Measurements from ENCODE around the gene CUL3. TPM values are rescaled to one million over a fixed set of nuclear protein-coding genes. Genes with fewer than 3 reads are reported as not detected.

CUL3 gene
- total RNA-seq, 1 experiment from 2014 or later, result 114 TPM

DNA sequence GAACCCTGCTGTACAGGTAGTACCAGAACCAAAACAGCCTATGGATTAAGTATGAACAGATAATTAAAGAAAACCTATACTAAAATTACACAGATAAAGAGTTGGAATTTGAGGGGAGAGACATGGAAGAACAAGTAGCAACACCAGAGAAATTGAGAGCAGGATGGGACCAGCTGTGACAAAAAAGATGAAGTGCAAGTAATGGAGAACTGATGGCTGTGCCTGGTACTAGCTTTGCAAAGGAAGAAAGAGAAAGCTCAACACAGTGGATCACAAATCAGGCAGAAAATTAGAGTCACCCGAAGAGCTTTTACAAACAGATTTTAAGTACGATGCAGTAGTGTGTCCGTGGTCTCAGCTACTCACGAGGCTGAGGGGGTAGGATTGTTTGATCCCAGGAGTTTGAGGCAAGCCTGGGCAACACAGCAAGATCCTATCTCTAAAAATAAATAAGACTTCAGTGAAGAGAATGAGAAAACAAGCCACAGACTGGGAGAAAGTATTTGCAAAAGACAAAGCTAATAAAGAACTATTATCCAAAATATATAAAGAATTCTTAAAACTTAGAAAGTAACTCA lies 46.5 kb downstream of the CUL3 start:
- H3K4me2 ChIP-seq (ENCODE audit: insufficient read depth, insufficient read length, low read length), result no peak overlapping the region
- no peak overlapping the region for H3K4me3 Mint-ChIP-seq
- no peak overlapping the region for H3K14ac ChIP-seq (ENCODE audit: insufficient read depth, low read length)
- H4K8ac ChIP-seq (replicated peaks; ENCODE audit: insufficient read length, low read depth, low read length), result no peak overlapping the region
- H3K56ac ChIP-seq (ENCODE audit: insufficient read length, low read depth, low read length), result no peak overlapping the region
- TF ChIP-seq, protein P1, sequence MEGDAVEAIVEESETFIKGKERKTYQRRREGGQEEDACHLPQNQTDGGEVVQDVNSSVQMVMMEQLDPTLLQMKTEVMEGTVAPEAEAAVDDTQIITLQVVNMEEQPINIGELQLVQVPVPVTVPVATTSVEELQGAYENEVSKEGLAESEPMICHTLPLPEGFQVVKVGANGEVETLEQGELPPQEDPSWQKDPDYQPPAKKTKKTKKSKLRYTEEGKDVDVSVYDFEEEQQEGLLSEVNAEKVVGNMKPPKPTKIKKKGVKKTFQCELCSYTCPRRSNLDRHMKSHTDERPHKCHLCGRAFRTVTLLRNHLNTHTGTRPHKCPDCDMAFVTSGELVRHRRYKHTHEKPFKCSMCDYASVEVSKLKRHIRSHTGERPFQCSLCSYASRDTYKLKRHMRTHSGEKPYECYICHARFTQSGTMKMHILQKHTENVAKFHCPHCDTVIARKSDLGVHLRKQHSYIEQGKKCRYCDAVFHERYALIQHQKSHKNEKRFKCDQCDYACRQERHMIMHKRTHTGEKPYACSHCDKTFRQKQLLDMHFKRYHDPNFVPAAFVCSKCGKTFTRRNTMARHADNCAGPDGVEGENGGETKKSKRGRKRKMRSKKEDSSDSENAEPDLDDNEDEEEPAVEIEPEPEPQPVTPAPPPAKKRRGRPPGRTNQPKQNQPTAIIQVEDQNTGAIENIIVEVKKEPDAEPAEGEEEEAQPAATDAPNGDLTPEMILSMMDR (conservative IDR thresholded peaks at IDR 0.05), result no peak
- no peak overlapping the region for H4K91ac ChIP-seq (ENCODE audit: insufficient read length, low read depth, low read length)
- no peaks in the 10 kb centered on the region for H3K27me3 ChIP-seq (ENCODE audit: insufficient read depth, low read length)
- H2AK5ac ChIP-seq (ENCODE audit: insufficient read length, low read length), result no peak overlapping the region
- no peak overlapping the region for H3K18ac ChIP-seq (ENCODE audit: insufficient read length, low read depth, low read length)
- no peaks in the 10 kb centered on the region for H3K23me2 ChIP-seq (ENCODE audit: insufficient read length, low read depth, low read length, poor library complexity, severe bottlenecking)
- peaks cover 15 to 34% (median 30%) of the 10 kb centered on the region in 3 experiments; a peak in 6 of 7 replicates for H3K36me3 Mint-ChIP-seq (ENCODE audit: insufficient read depth in 1 of 3, low read depth in 3 of 3)
- no peaks in the 10 kb centered on the region for H4K20me1 ChIP-seq (ENCODE audit: control insufficient read depth, insufficient read depth, insufficient read length)
- no peak overlapping the region for H2BK12ac ChIP-seq (ENCODE audit: insufficient read length, low read depth, low read length)
- no peak overlapping the region for H3K4ac ChIP-seq (ENCODE audit: low read depth, low read length)
- no peak overlapping the region for H4K5ac ChIP-seq (ENCODE audit: insufficient read length, low read depth, low read length)
- no peak overlapping the region for H3T11ph ChIP-seq (ENCODE audit: low read length)
- no peak overlapping the region for H2BK15ac ChIP-seq (ENCODE audit: low read depth, low read length)
- DNase-seq, result no peak
- no peaks in the 10 kb centered on the region for H3K9me3 Mint-ChIP-seq
- H3K27ac ChIP-seq (ENCODE audit: insufficient read length, low read depth, low read length), result no peak overlapping the region
- peaks cover 11% of the 10 kb centered on the region; the same call in 1 of the 2 replicates for H3K79me2 ChIP-seq (ENCODE audit: insufficient read depth, low read length)
- H3K9me3 ChIP-seq (ENCODE audit: control insufficient read depth, low read depth, low read length), result no peaks in the 10 kb centered on the region
- no peak overlapping the region for H2BK5ac ChIP-seq (ENCODE audit: insufficient read length, low read length)
- H3K79me1 ChIP-seq (ENCODE audit: insufficient read depth, low read depth, low read length, poor library complexity, severe bottlenecking), result peaks cover 8% of the 10 kb centered on the region
- H3K9ac ChIP-seq (ENCODE audit: extremely low read depth, insufficient read length, low read length), result no peak overlapping the region
- no peak overlapping the region for H2AFZ ChIP-seq (ENCODE audit: low read length)
- peaks cover 11 to 19% of the 10 kb centered on the region in 2 experiments for H3K4me1 Mint-ChIP-seq
- no peaks in the 10 kb centered on the region for H3K4me1 ChIP-seq (ENCODE audit: insufficient read depth, low read length)
- no peak overlapping the region for H2BK120ac ChIP-seq (ENCODE audit: low read depth, low read length, poor library complexity, severe bottlenecking)
- H3K23ac ChIP-seq (ENCODE audit: insufficient read length, low read depth, low read length), result no peak overlapping the region
- no CpG with 5 or more reads among the region's 4 CpGs for WGBS (ENCODE audit: extremely low coverage, insufficient read length, low lambda C conversion rate)
- peak overlapping the region in 1 of 3 experiments; percentile 1; a peak in 1 of 7 replicates for H3K27ac Mint-ChIP-seq
- H2BK20ac ChIP-seq (ENCODE audit: low read depth, low read length, poor library complexity, severe bottlenecking), result no peak overlapping the region
- H3K27me3 Mint-ChIP-seq (ENCODE audit: low read depth), result no peaks in the 10 kb centered on the region

All from H9 (cell line).